MM.1S (cell line): ENCODE measurements around the gene TRAPPC12.

Experiments
- CTCF ChIP-seq: fragments of 300-600 bp; sonication (generic); IDR thresholded peaks from 2 replicates; pipeline ENCODE4 v1.5.1; 2016; ENCODE audit warnings: antibody characterized with exemption, low read length, mixed read lengths
- EZH2 ChIP-seq: fragments of 300-600 bp; sonication (generic); optimal IDR thresholded peaks from 2 replicates; pipeline ENCODE3; 2017; ENCODE audit warnings: low read depth, mild to moderate bottlenecking, antibody characterized with exemption, low read length, mixed read lengths
- EZH2phosphoT487 ChIP-seq: fragments of 300-600 bp; sonication (generic); IDR thresholded peaks from 2 replicates; pipeline ENCODE4 v1.6.1; 2018; ENCODE audit warnings: antibody characterized with exemption, low read length

- no peak for TF ChIP-seq CTCF
- no peak for TF ChIP-seq EZH2phosphoT487
- TF ChIP-seq EZH2: no peak
These were observed 53.8 kb downstream of the TRAPPC12 start for GRCh38 chr2:3433339-3433699.
